HEK293 (cell line): ENCODE measurements around the gene LUC7L2.
A peak's percentile ranks its signal among the peaks of the same experiment; 100 is the strongest.

Experiments
- CTCF ChIP-seq: fragments of 450-650 bp; formaldehyde crosslinking; IDR thresholded peaks from 2 replicates; pipeline ENCODE4 v1.5.1; 2016; ENCODE audit warnings: missing biosample characterization, missing genetic modification characterization
- GFI1B ChIP-seq: fragments of 450-650 bp; formaldehyde crosslinking; IDR thresholded peaks from 2 replicates; pipeline ENCODE4 v1.5.1; 2016; ENCODE audit warnings: missing biosample characterization, missing genetic modification characterization
- GLIS2 ChIP-seq: fragments of 450-650 bp; formaldehyde crosslinking; IDR thresholded peaks from 2 replicates; pipeline ENCODE4 v1.5.1; 2016; ENCODE audit warnings: missing biosample characterization, missing genetic modification characterization
- HOXC10 ChIP-seq: sonication (generic); formaldehyde crosslinking; IDR thresholded peaks from 2 replicates; pipeline ENCODE4 v1.8.1; 2023; ENCODE audit warnings: mild to moderate bottlenecking, missing genetic modification reagents
- KLF16 ChIP-seq: fragments of 450-650 bp; formaldehyde crosslinking; IDR thresholded peaks from 2 replicates; pipeline ENCODE4 v1.5.1; 2017; ENCODE audit warnings: missing biosample characterization, missing genetic modification characterization
- PATZ1 ChIP-seq: fragments of 450-650 bp; formaldehyde crosslinking; IDR thresholded peaks from 2 replicates; pipeline ENCODE4 v1.5.1; 2016; ENCODE audit warnings: missing biosample characterization, missing genetic modification characterization
- WT1 ChIP-seq: fragments of 450-650 bp; formaldehyde crosslinking; IDR thresholded peaks from 2 replicates; pipeline ENCODE4 v1.5.1; 2016; ENCODE audit warnings: missing biosample characterization, missing genetic modification characterization
- YY1 ChIP-seq: fragments of 450-650 bp; formaldehyde crosslinking; IDR thresholded peaks from 2 replicates; pipeline ENCODE4 v1.5.1; 2018; ENCODE audit warnings: missing biosample characterization, missing genetic modification characterization
- ZBTB7A ChIP-seq: fragments of 450-650 bp; formaldehyde crosslinking; IDR thresholded peaks from 2 replicates; pipeline ENCODE4 v1.5.1; 2016; ENCODE audit warnings: low read depth, missing biosample characterization, missing genetic modification characterization
- ZFP41 ChIP-seq: fragments of 450-650 bp; formaldehyde crosslinking; IDR thresholded peaks from 2 replicates; pipeline ENCODE4 v1.5.1; 2016; ENCODE audit warnings: missing biosample characterization, missing genetic modification characterization, borderline replicate concordance
- ZNF132 ChIP-seq: fragments of 450-650 bp; formaldehyde crosslinking; IDR thresholded peaks from 2 replicates; pipeline ENCODE4 v1.5.1; 2017; ENCODE audit warnings: missing biosample characterization, missing genetic modification characterization, borderline replicate concordance
- ZNF157 ChIP-seq: fragments of 450-650 bp; formaldehyde crosslinking; IDR thresholded peaks from 2 replicates; pipeline ENCODE4 v1.5.1; 2016; ENCODE audit warnings: missing biosample characterization, missing genetic modification characterization
- ZNF221 ChIP-seq: fragments of 450-650 bp; formaldehyde crosslinking; IDR thresholded peaks from 2 replicates; pipeline ENCODE4 v1.5.1; 2017; ENCODE audit warnings: missing biosample characterization, missing genetic modification characterization, borderline replicate concordance
- ZNF266 ChIP-seq: fragments of 450-650 bp; formaldehyde crosslinking; IDR thresholded peaks from 2 replicates; pipeline ENCODE4 v1.5.1; 2016; ENCODE audit warnings: missing biosample characterization, missing genetic modification characterization, low read depth
- ZNF324 ChIP-seq: fragments of 450-650 bp; formaldehyde crosslinking; IDR thresholded peaks from 2 replicates; pipeline ENCODE4 v1.5.1; 2016; ENCODE audit warnings: missing biosample characterization, missing genetic modification characterization
- ZNF416 ChIP-seq: fragments of 450-650 bp; formaldehyde crosslinking; IDR thresholded peaks from 2 replicates; pipeline ENCODE4 v1.5.1; 2016; ENCODE audit warnings: missing biosample characterization, missing genetic modification characterization
- ZNF426 ChIP-seq: fragments of 450-650 bp; formaldehyde crosslinking; IDR thresholded peaks from 2 replicates; pipeline ENCODE4 v1.5.1; 2017; ENCODE audit warnings: missing biosample characterization, missing genetic modification characterization, mild to moderate bottlenecking, inconsistent platforms, moderate library complexity
- ZNF433 ChIP-seq: fragments of 450-650 bp; formaldehyde crosslinking; IDR thresholded peaks from 2 replicates; pipeline ENCODE4 v1.5.1; 2016; ENCODE audit warnings: missing biosample characterization, missing genetic modification characterization, low read depth
- ZNF501 ChIP-seq: fragments of 450-650 bp; formaldehyde crosslinking; IDR thresholded peaks from 2 replicates; pipeline ENCODE4 v1.5.1; 2016; ENCODE audit warnings: missing biosample characterization, missing genetic modification characterization
- ZNF513 ChIP-seq: fragments of 450-650 bp; IDR thresholded peaks from 2 replicates; pipeline ENCODE4 v1.5.1; 2018; ENCODE audit warnings: missing biosample characterization, missing genetic modification characterization
- ZNF558 ChIP-seq: fragments of 450-650 bp; formaldehyde crosslinking; IDR thresholded peaks from 2 replicates; pipeline ENCODE4 v1.5.1; 2016; ENCODE audit warnings: missing biosample characterization, missing genetic modification characterization
- ZNF571 ChIP-seq: fragments of 450-650 bp; formaldehyde crosslinking; IDR thresholded peaks from 2 replicates; pipeline ENCODE4 v1.5.0; 2017; ENCODE audit warnings: missing biosample characterization, missing genetic modification characterization
- ZNF610 ChIP-seq: fragments of 450-650 bp; formaldehyde crosslinking; IDR thresholded peaks from 2 replicates; pipeline ENCODE4 v1.5.1; 2016; ENCODE audit warnings: missing biosample characterization, missing genetic modification characterization, borderline replicate concordance
- ZNF645 ChIP-seq: fragments of 450-650 bp; formaldehyde crosslinking; IDR thresholded peaks from 2 replicates; pipeline ENCODE4; 2016; ENCODE audit warnings: missing biosample characterization, missing genetic modification characterization
- ZNF692 ChIP-seq: fragments of 450-650 bp; formaldehyde crosslinking; IDR thresholded peaks from 2 replicates; pipeline ENCODE4 v1.5.1; 2016; ENCODE audit warnings: missing biosample characterization, missing genetic modification characterization
- ZNF707 ChIP-seq: fragments of 450-650 bp; formaldehyde crosslinking; IDR thresholded peaks from 2 replicates; pipeline ENCODE4 v1.5.1; 2016; ENCODE audit warnings: missing biosample characterization, missing genetic modification characterization
- ZNF785 ChIP-seq: fragments of 450-650 bp; formaldehyde crosslinking; IDR thresholded peaks from 2 replicates; pipeline ENCODE4 v1.5.1; 2016; ENCODE audit warnings: missing biosample characterization, missing genetic modification characterization
- ZNF837 ChIP-seq: fragments of 450-650 bp; formaldehyde crosslinking; IDR thresholded peaks from 2 replicates; pipeline ENCODE4 v1.5.1; 2016; ENCODE audit warnings: missing biosample characterization, missing genetic modification characterization
- ZSCAN30 ChIP-seq: fragments of 450-650 bp; IDR thresholded peaks from 2 replicates; pipeline ENCODE4 v1.5.1; 2018; ENCODE audit warnings: missing biosample characterization, mild to moderate bottlenecking, missing genetic modification characterization, moderate library complexity
- ZXDB ChIP-seq: fragments of 450-650 bp; formaldehyde crosslinking; IDR thresholded peaks from 2 replicates; pipeline ENCODE4 v1.5.1; 2016; ENCODE audit warnings: missing biosample characterization, missing genetic modification characterization

LUC7L2 gene

GRCh38 chr7:139340037-139340807, 19.5 kb upstream of the LUC7L2 start (continued):
- TF ChIP-seq CTCF (peak; percentile 97), GFI1B (no peak), ZSCAN30 (tag by site-specific recombination) (peak; percentile 71), ZNF785 (tag by site-specific recombination) (peak; percentile 55; the same call in 1 of the 2 replicates), ZBTB7A (tag by site-specific recombination) (peak; percentile 30; the same call in 1 of the 2 replicates), GLIS2 (no peak; the same call in 1 of the 2 replicates), YY1 (tag by site-specific recombination) (peak; percentile 81), ZNF416 (tag by site-specific recombination) (no peak), ZNF513 (peak; percentile 80), ZFP41 (tag by site-specific recombination) (no peak), ZNF221 (tag by site-specific recombination) (no peak; the same call in 1 of the 2 replicates), KLF16 (peak; percentile 83), ZNF707 (tag by site-specific recombination) (0 out of 2 replicates have a peak, but pooled peaks have one; percentile 46), HOXC10 (no peak), ZNF157 (tag by site-specific recombination) (no peak), ZNF266 (no peak), WT1 (tag by site-specific recombination) (no peak; the same call in 1 of the 2 replicates), ZNF610 (tag by site-specific recombination) (peak; percentile 73), ZXDB (tag by site-specific recombination) (no peak; the same call in none of the 2 replicates), ZNF692 (tag by site-specific recombination) (peak; percentile 73; the same call in 1 of the 2 replicates), ZNF645 (tag by site-specific recombination) (no peak), ZNF132 (tag by site-specific recombination) (no peak), ZNF571 (tag by site-specific recombination) (no peak), ZNF426 (tag by site-specific recombination) (no peak), ZNF837 (tag by site-specific recombination) (no peak), ZNF433 (tag by site-specific recombination) (no peak), ZNF501 (tag by site-specific recombination) (peak; percentile 69), ZNF324 (tag by site-specific recombination) (peak; percentile 99), ZNF558 (tag by site-specific recombination) (peak; percentile 88), PATZ1 (tag by site-specific recombination) (no peak)
